Heart left ventricle (tissue), 13 donors: ENCODE measurements around the gene TEX29.

Source experiments
- POLR2A ChIP-seq, 2 donors: fragments of 450-650 bp; IDR thresholded peaks; one replicate each; pipeline ENCODE4 v1.6.1; 2017; ENCODE audit warnings: antibody characterized with exemption in 2 of 2, mild to moderate bottlenecking in 2 of 2, moderate library complexity in 2 of 2
- TF ChIP-seq, protein P1 (sequence below), 12 donors: fragments of 200-600 bp; sonication (generic) in 4 of 12; IDR thresholded peaks; one replicate each; pipeline versions ENCODE4 v1.5.0 to v1.8.0; 2018 to 2022; ENCODE audit warnings: antibody characterized with exemption in 12 of 12, mild to moderate bottlenecking in 5 of 12
- donor health status: ischemic (EF 13 %, LVEDD 7.1; RV severe dilation, severe dysfunction).
- donor health status: DM: no; HTN: yes; CAD: no.
- donor health status: DM: no; HTN: no; CAD: no.
- donor health status: ischemic (EF 25% LVEDD 6.9; RV normal size, moderate dysfunction).
- donor health status: ischemic (EF 25% LVEDD 5.7; RV mildly dilated, moderate dysfunction).
- donor health status: ischemic (EF 35%, LVEDD 5.7; RV mildly dilated, moderate dysfunction).
- donor health status: nonischemic (EF 11% LVEDD 7.7; RV severe dilation, severe dysfunction).
- donor health status: DM: yes; HTN: yes; CAD: no.
- donor health status: PGD.
- donor health status: ischemic (EF 29% LVEDD 5.4; RV normal size, mild dysfunction).
- donor health status: nonischemic (EF 23%, LVEDD 6.1; RV moderate dilation, normal function).

GRCh38 chr13:111312944-111313590 is 7.4 kb upstream of the TEX29 start:
- TF ChIP-seq POLR2A (IDR thresholded peaks at IDR 0.05) = no peak
- TF ChIP-seq, protein P1, sequence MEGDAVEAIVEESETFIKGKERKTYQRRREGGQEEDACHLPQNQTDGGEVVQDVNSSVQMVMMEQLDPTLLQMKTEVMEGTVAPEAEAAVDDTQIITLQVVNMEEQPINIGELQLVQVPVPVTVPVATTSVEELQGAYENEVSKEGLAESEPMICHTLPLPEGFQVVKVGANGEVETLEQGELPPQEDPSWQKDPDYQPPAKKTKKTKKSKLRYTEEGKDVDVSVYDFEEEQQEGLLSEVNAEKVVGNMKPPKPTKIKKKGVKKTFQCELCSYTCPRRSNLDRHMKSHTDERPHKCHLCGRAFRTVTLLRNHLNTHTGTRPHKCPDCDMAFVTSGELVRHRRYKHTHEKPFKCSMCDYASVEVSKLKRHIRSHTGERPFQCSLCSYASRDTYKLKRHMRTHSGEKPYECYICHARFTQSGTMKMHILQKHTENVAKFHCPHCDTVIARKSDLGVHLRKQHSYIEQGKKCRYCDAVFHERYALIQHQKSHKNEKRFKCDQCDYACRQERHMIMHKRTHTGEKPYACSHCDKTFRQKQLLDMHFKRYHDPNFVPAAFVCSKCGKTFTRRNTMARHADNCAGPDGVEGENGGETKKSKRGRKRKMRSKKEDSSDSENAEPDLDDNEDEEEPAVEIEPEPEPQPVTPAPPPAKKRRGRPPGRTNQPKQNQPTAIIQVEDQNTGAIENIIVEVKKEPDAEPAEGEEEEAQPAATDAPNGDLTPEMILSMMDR (IDR thresholded peaks at IDR 0.05) = no peak
